ENCODE results near the gene PPP1R3A.

Gene PPP1R3A

DNA sequence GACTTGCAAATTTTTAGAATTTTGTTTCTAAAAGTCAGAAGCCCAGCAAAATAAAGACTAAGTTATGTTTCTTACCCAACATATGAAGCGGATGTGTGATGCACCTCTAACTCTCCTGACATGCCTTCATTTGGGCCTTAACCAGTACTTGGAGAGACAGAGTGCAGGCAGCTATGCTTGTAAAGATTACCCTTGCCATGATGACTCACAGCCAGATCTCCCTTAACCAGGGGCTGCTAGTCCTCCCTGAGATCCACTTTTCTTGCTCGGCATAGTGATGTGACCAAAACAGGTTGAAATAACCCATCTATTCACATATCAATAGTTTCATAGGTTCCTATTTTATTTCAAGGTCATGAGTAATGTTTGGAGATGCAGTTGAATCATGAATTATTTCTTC lies 43.6 kb downstream of the PPP1R3A start:
- FAIRE-seq = peak; percentile 44

DNA sequence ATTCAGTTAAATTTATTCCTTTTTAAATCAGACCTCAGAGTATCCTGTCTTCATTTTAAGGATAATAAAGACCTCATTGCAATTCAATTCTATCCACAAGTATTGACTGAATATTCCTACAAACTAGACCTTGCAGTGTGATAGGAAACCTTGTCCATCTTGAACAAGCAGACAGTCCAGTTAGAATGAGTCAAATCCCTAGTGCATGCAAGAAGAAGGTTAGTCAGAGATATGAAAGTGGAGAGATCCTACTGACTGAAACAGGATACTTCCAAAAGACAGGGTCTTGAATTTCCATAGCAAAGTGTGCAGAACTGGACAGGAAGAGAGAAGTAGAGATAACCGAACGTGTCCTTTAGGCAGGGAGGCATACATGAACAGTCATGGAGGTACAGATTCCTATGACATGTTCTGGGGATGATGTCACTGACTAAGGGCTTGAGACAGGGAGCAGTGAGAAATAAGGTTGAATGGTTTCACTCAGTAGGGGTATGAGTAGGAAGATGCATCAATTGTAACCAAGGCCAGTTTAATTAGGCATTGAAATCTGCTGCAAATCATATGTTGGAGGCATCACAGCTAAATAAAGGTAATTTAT lies 45.2 kb downstream of the PPP1R3A start:
- no peak for FAIRE-seq

DNA sequence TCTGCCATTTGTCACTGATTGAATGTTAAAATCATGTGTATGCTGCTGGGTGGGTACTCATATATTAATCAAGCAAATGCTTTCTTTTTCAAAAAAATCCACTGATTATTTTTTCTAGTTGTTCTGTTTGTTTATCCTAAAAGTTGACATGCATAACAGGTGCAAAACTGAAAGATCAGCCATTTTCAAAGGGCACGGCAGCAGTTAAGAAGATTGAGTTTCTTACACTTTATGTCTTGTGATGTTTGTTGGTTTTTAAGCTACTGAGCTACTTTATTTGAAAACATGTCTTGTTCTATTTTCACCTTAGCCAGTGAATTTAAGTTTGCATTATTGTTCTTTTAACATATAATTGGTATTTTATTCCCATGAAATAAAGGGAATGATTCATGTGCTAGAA lies 45.8 kb downstream of the PPP1R3A start:
- no peak for FAIRE-seq

DNA sequence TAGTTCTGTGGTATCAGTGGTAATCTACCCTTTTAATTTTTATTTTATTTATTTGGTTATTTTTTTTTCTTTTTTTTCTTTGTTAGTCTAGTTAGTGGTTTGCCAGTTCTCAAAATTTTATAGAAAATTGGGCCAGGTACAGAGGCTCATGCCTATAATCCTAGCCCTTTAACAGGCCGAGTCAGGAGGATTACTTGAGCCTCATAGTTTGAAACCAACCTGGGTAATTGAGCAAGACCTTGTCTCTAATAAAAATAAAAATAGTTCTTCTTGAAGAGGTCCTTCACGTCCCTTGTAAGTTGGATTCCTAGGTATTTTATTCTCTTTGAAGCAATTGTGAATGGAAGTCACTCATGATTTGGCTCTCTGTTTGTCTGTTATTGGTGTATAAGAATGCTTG lies 51.5 kb downstream of the PPP1R3A start:
- peak; percentile 40 for FAIRE-seq

DNA sequence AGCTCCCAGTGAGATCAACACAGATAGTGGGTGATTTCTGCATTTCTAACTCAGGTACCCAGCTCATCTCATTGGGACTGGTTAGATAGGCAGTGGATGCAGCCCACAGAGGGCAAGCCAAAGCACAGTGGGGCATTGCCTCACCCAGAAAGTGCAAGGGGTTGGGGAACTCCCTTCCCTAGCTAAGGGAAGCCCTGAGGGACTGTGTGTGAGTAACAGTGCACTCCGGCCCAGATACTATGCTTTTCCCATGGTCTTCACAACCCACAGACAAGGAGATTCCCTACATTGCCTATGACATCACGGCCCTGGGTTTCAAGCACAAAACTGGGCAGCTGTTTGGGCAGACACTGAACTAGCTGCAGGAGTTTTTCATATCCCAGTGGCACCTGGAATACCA lies 62.8 kb downstream of the PPP1R3A start:
- no peak for FAIRE-seq

DNA sequence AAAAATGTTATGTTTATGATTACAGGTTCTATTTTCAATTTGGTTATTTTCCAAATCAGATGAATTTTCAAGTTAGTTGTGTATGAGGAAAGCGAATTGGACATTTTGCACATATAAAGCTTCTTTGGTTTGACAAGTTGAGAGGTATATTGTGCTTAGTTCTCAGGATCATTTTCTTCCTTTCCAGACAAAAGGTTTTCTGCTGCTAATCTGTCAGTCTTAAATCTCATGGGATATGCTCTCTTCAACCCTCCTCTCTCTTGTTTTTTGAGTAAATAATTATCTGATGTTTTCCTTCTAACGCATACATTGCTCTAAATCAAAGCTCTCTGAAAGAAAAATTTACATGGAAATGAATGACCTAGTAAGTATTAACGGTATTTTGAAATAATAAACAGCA lies 77.9 kb downstream of the PPP1R3A start:
- FAIRE-seq = no peak

DNA sequence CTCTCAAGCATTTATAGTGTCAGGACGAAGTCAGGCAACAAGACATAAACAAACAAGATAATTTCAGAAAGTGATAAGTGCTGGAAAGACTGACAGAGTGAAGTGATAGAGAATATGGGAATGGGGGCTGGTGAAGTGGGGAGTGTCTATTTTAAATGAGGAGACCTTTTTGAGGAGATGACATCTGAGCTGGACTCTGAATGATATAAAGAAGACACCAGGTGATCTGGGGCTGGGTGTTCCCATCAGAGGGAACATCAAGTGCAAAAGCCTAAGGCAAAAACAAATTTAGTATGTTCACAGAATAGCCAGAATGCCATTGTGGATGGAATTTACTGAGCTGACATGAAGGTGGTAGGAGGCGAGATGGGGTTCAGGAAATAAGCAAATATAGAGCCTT lies 83.4 kb downstream of the PPP1R3A start:
- no peak for FAIRE-seq

DNA sequence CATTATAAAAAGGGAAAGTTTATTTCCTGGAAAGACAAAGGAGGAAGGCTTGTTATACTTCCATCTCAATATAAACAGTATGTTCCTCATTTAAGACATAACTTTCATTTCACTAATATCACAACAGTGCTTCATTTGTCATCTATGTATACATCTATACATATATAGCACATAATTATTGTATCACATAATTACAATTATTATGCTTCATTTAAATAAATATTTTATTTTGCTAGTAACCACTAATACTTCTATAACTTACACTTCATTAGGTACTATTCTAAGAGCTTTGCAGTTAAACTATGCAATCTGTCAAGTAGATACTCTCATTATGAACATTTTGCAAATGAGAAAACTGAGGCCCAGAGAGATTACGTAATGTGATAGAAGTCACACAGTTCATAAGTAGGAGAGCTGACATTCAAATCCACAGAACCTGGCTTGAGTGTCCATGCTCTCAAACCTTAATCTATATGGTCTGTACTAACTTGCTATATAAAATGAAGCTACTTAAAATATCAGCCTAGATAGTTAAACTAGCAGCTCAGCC lies 86.5 kb downstream of the PPP1R3A start:
- peak; percentile 46 for FAIRE-seq

DNA sequence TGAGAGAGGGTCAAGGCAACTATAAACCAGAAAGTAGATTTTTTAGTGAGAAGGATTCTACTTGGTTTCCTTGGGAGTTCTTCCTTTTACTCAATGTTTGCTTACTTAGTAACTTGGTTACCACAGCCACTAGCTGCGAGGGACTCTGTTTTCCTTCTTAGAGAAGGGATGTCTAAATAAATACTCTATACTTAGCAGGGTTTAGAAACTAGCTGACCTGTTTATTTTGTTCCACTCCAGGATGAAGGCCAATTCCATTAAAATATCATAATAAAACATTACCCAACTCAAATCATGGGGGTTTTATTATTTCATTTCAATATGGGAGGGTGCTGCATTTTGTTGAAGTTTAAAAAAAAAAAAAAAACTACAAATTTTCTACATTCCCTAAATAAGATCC lies 87.3 kb downstream of the PPP1R3A start:
- FAIRE-seq = peak; percentile 9

DNA sequence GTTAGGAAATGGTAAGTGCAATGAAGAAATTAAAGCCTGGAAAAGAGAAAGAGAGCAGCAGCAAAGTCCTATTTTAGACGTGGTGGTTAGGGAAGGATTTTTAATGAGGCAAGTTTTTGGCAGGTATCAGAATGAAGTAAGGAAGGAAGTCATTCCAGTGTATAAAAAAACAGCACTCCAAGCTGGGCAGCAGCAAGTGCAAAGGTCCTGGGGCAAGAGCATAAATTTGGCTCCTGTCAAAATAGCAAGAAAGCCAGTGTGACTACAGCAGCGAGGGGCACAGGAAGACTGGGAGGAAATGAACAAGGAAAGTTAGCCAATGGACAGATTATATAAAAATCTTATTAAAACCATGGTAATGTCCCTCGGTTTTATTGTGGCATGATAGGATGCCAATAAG lies 90.2 kb downstream of the PPP1R3A start:
- no peak for FAIRE-seq

All from A204.1 (cell line).